Measurements from ENCODE around the gene CD300LB.
"Not testable (repeated sequence)": the region's sequence is repeated elsewhere in the genome, so short reads cannot be mapped to it uniquely, and the experiment has no call there.

CD300LB gene

DNA sequence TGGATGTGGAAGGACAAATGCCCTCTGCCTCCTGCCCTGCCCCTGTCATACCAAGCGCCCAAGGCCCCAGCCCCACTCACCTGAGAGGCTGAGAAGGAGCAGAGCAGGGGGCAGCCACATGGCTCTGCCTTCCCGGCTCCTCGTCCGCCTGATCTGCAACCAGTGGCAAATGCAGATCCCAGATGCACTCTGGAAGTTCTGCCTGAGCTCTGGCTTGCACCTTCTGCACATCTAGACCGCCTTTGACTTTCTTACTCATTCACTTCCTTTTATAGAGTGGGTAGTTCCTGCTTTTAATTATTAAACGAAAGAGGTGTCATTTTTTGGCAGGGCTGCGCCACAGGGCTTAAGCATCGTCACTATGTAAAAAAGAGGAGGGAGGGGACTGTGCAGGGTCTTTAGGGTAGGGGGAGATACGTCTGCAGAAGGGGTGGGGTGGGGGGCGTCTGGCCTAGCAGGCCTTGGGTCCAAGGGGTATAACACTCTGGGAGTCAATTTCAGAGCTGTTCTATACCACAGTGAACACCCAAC lies at the start of gene CD300LB:
Gene CD300LB (minus strand): TSS at position 245 of the 531 bp plus-strand sequence. CDS start 125 bp downstream, at position 120.
- DNase-seq: no peak

GRCh38 chr17:74579900-74580299 lies 48.6 kb upstream of the CD300LB start:
- no peak for DNase-seq

GRCh38 chr17:74578979-74579378 lies 47.7 kb upstream of the CD300LB start:
- no peak for DNase-seq

DNA sequence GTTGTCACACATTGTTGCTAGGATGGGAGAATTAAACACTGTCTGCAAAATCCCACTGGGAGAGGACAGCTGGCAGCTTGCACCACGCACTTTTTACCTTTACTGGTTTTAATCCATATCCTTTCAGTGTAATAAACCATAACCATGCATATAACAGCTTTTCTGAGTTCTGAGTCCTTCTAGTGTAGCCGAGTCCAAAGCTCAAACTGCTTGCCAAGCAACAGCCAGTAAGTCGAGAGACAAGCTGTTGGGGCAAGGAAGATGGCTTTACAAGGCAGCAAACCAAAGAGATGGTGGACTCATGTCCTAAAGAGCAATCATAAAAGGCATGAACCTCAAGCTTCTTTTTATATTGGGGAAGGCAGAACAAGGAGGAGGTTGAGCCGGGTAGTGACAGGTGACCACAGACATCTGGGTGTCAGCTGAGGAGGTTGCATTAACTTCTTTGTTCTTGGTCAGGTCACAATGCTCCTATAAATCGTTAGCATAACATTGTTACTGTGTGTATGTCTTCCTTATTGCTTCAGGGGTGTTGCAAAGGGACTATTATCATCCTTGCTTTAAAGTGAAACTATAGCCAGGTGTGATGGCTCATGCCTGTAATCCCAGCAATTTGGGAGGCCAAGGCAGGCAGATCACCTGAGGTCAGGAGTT lies 43.3 kb upstream of the CD300LB start:
- no peak for DNase-seq

DNA sequence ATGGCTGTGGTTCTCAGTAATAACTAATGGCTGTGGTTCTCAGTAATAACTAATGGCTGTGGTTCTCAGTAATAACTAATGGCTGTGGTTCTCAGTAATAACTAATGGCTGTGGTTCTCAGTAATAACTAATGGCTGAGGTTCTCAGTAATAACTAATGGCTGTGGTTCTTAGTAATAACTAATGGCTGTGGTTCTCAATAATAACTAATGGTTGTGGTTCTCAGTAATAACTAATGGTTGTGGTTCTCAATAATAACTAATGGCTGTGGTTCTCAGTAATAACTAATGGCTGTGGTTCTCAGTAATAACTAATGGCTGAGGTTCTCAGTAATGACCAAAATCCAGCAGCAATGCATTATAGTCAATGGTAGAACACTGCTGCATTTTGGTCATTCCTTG lies 42.4 kb upstream of the CD300LB start:
- DNase-seq: not testable (repeated sequence)

DNA sequence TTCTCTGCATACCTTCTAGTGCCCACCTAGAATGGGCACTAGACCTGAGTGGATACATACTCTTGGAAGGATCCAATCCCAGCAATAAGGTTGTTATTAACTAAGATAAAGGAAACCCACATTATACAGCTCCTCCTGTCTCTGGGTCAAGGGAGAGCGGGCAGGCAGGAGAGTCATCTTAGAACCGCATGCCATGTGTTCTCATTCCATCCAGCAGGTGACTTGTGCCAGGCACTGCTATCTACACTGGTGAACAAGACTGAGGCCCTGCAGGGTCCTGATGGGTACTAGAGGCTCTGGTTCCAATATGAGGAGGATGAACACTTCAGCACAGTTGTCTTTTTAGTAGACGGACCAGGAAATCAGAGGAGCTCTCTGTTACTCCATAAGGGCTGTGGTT lies 41.9 kb upstream of the CD300LB start:
- no peak for DNase-seq

DNA sequence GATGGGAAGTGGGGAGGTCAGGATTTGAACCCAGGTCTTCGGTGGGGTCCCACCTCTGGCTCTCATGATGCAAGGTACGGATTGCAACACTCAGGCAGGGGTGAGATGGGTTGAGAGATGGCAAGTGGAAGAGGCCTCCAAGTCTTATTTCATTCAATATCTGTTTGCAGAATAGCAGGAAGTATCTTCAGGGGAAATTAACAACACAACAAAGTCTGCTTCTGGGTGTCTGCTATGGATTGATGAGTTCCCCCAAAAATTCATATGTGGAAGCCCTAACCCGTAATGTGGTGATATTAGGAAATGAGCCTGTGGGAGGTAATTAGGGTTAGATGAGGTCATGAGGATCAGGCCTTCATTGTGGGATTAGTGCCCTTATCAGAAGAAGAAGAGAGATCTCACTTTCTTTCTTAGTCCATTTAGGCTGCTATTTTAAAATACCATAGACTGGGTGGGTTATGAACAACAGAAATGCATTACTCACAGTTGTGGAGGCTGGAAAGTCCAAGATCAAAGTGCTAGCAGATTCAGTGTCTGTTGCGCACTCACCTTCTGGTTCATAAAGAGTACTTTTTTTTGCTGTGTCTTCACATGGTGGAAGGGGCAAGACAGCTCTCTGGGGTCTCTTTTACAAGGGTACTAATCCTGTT lies 40.5 kb upstream of the CD300LB start:
- DNase-seq: no peak

GRCh38 chr17:74569020-74570003 lies 38.0 kb upstream of the CD300LB start:
- no peak for DNase-seq

DNA sequence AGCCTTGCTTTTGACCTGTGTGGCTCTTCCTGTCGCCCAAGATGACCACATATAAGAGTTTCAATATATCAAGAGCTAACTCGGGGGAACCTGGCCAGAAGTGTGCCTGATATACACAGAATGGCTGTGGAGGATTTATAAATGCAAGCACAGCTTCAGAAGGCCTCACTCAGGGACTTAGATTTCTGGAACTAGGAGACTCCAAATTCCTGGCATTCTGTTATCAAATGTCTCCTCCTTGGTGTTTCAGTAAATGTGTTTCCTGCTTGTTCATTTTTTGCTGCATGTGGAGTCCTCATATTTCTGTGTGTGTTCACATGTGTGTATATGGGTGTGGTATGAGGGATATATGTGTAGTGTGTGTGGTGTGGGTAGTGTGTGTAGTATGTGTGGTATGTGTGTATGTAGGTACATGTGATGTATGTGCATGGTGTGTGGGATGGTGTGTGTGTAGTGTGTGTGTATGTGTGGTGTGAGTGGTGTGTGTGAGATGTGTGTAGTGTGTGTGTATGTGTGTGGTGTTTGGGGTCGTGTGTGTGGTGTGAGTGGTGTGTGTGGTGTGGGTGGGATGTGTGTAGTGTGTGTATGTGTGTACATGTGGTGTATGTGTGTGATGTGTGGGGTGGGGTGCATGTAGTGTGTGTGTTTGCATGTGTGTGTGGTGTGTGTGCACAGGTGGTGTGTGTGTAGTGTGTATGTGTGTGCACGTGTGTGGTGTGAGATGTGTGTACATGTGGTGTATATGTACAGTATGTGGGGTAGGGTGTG lies 37.0 kb upstream of the CD300LB start:
- no peak for DNase-seq

DNA sequence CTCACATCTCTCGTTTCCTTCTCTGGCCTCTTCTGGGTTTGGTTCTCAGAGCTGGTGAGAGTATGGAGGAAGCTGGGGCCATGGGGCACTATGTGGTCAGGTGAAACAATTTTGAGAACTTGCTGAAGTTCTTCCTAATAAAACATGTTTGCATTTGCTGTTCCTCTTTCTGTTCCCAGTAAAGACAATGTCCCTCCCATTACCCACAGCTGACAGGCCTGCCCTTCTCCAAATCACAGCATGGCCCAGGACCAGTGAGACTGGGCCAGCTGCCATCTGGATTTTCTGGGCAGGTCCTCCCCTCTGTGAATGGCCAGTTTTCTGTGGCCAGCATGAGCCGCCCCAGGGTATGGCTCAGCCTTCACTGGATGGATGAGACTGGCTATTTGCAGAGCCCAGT lies 36.1 kb upstream of the CD300LB start, which contains the start of gene CD300H:
Gene CD300H (minus strand): TSS at position 113 of the 400 bp plus-strand sequence.
- DNase-seq: no peak

DNA sequence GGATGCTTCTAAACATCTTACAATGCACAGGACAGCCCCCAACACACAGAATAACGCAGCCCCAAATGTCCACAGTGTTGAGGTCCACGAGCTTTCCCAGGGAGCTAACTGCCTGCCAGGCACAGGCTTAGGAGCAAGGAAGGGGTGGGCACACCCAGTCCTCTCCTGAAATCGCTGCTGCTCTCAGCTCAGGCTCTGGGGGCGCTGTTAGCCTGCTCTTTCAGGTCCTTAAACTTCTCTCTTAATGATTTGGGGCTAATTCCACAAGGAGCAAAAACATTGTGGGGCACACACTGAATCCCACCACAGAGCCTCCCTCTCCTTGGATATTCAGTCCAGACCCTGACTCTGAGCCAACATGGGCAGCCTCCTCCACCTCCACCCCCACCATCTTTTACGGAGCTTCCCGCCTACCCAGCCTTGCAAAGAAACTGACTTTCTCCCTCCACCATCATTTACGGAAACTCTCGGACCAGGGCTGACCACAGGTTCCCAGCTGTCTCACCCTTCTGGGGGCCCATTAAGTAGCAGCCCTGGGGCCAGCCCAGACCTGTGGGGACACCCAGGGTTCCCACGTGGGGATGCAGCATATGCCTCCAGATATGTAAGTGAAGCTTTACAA lies 35.0 kb upstream of the CD300LB start:
- DNase-seq: no peak

DNA sequence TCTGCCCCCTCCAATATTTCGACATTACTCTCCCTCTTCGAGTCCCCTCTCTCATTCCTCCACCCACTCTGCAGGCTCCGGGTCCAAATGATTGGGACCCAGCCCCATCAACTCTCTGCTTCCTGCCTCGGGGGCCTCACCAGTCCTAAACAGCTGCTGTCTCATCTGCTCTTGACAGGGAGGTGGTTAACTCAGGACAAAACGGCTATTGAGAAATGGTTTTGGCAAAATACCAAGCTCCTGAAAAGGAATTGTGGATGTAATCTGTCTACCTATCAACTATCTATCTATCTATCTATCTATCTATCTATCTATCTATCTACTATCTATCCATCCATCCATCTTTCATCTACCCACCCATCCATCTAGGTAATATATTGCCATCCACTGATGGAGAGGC lies 33.9 kb upstream of the CD300LB start:
- no peak for DNase-seq

DNA sequence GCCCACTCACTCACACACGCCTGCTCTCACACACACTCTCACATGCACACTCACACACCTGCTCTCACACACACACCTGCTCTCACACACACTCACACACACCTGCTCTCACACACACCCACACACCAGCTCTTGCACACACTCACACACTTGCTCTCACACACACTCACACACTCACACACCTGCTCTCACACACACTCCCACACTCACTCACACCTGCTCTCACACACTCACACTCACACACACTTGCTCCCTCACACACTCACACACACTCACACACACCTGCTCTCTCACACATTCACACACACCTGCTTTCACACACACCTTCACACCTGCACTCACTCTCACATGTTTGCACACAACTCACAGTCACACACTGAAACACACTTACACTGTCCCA lies 32.1 kb upstream of the CD300LB start:
- DNase-seq: no peak

DNA sequence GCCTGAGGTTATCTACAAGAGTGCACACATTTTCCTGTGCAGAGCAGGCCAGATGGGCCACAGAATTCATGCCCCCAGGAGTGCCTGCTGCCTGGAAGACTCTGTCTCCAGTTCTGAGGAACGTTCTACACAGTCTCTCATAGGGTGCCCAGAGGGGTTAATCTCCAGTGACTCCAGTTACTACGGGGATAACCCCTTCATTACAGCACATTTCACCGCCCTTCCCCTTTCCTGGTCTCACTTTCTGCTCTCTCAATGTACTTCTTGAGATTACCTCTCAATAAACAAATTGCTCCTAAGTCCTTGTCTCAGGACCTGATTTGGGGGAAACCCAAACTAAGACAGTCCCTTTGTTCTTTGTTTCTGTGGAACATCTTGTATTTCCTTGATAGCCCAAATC lies 30.3 kb upstream of the CD300LB start:
- DNase-seq: no peak

GRCh38 chr17:74558882-74559519 lies 27.7 kb upstream of the CD300LB start:
- no peak for DNase-seq

GRCh38 chr17:74558402-74558801 lies 27.1 kb upstream of the CD300LB start:
- DNase-seq: not testable (repeated sequence)

DNA sequence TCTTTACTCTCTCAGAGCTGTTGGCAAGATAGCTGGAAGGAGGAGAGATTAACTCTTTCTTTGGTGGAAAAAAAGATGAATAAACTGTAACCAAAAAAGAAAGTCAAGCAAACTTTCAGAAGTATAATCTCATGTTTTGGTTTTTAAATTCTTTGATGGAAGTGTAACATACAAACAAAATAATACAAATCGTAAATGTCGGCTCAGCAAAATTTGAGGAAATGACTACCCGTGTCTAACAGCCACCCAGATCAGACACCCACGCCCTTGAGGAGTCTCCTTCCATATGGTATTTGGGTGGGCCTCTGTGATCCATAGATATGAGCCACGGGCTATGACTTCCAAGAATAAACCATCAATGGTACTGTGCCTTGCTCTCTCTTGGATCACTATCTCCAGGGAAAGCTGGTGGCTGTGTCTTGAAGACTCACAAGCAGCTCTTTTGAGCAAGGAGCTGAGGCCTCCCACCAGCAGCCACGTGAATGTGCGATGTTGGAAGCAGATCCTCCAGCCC lies 24.2 kb upstream of the CD300LB start:
- no peak for DNase-seq

DNA sequence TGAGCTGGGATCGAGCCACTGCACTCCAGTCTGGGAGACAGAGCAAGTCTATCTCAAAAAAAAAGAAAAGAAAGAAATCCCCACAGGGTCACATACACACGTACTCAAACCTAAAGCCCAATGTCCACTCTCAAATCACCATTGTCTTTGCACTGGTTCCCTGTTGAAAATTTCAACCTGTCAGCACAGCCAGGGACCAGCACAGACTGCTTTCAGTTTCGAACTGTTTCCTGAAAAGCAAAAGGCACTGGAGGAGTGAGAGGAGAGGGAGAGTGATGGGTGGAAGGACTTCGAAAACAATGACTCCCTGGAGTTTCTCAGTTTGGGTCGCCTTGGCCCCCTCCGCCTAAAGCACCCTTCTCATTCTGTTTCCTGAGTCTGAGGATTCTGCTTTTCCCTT lies 23.6 kb upstream of the CD300LB start:
- no peak for DNase-seq

DNA sequence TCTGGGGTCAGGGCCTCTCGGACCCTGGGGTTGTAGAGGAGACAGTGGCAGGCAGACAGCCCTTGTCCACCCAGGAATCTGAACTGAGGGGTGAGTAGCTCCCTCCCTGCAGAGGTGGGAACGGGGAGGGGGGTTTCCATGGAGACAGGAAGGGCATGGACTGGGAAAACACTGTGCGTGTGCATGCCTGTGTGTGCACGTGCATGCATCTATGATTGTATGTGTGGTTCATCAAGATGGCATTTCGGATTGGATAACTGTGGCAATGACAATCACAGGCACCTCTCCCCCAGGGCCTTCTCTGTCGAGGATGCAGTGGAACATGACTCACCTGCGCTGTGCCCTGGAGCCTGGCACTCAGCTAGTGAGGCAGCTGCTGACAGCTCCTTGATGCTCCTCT lies 20.8 kb upstream of the CD300LB start:
- no peak for DNase-seq

GRCh38 chr17:74550602-74551001 lies 19.3 kb upstream of the CD300LB start:
- DNase-seq: no peak

GRCh38 chr17:74549343-74549742 lies 18.1 kb upstream of the CD300LB start:
- no peak for DNase-seq
